ENCODE data around the gene LPP.

GRCh38 chr3:188259596-188259995, 105.6 kb downstream of the LPP start:
- TF ChIP-seq CTCF (IDR thresholded peaks at IDR 0.05) = no peak
- TF ChIP-seq ZFX (IDR thresholded peaks at IDR 0.05; ENCODE audit: borderline replicate concordance) = no peak

All from 22Rv1 (cell line).